22Rv1 (cell line): Measurements from ENCODE around the gene WASHC4.

Experiments
- CTCF ChIP-seq: fragments of 450-650 bp; IDR thresholded peaks from 2 replicates; pipeline ENCODE4 v1.5.1; 2017; ENCODE audit warnings: mild to moderate bottlenecking
- ZFX ChIP-seq: fragments of 450-650 bp; IDR thresholded peaks from 2 replicates; pipeline ENCODE4 v1.6.1; 2017; ENCODE audit warnings: antibody characterized with exemption, borderline replicate concordance

GRCh38 chr12:105078712-105079570 is 28.6 kb upstream of the WASHC4 start:
- TF ChIP-seq CTCF (no peak), ZFX (no peak)
